Measurements from ENCODE around the gene ENTPD2. TPM values are rescaled to one million over a fixed set of nuclear protein-coding genes. Genes with fewer than 3 reads are reported as not detected.

ENTPD2 gene
- under 0.01 TPM in 1 of 2 replicates, not detected in the other for total RNA-seq

GRCh38 chr9:137053944-137054931 lies at the start of gene ENTPD2:
Gene ENTPD2 (minus strand): TSS chr9:137054061. CDS start chr9:137053997, 64 bp downstream.

DNA sequence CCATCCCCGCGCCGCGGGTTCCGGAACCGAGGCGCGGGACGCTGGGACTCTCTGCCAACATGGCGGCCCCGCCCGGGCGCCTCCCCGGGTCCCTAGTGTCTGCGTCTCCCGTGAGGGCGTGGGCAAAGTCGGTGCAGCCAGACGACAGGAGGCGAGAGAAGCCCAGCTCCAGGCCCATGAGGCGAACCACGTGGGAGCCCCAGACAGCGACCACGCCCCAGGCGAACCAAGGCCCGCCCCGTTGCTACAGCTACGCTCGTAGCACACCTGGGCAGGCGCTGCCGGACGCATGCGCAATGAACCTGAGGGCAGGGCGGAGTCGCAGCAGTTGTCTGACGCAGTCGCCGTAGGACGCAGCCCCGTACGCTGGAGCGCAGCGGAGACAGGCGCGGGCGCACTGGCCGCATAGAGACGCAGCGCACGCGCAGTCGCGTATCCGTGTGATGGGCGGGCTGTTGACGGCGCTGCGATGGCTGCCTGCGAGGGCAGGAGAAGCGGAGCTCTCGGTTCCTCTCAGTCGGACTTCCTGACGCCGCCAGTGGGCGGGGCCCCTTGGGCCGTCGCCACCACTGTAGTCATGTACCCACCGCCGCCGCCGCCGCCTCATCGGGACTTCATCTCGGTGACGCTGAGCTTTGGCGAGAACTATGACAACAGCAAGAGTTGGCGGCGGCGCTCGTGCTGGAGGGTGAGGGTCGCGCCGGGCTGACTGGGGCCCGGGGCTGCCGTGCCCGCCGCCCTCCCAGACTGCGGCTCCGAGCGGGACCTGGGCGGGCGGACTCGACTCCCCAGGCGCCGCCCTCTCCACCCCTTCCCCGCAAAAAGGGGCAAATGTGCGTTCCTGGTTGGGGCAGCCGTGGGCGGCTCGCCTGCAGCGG lies 32.9 kb upstream of the ENTPD2 start, which contains the start of gene MAN1B1:
MAN1B1 (plus strand) TSS at position 455 of the 878 bp plus-strand sequence; CDS start at position 470, 15 bp downstream.

DNA sequence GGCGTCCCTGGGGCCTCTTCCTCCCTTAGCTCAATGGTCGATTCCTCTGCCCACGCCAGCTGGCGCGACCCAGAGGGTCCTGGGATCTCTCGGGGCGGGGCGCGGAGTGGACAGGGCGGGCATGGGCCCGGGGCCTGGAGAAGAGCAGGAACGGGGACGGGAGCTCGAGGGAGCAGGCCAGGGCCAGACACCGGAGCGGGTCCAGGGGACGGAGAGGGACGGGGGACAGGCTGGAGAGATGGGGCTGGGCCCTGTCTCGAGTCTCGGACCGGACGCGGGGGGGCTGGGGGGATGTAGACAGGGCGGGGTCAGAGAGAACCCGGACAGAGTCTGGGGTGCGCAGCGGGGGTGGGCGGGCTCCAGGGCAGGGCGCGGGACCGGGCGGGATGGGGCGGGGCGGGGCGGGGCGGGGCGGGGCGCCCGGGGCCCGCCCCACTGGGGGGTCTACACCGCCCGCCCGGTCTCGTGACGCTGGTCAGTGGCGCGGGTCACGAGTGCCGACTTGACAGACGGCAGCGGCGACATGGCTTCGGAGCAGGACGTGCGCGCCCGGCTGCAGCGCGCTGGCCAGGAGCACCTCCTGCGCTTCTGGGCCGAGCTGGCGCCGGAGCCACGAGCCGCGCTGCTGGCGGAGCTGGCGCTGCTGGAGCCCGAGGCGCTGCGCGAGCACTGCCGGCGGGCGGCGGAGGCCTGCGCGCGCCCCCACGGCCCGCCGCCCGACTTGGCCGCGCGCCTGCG lies 23.3 kb upstream of the ENTPD2 start, which contains the start of gene UAP1L1:
UAP1L1 (plus strand) TSS at position 508 of the 738 bp plus-strand sequence; CDS start at position 524, 16 bp downstream.

GRCh38 chr9:137070201-137070905 lies 16.5 kb upstream of the ENTPD2 start, which contains the start of gene SAPCD2:
Gene SAPCD2 (minus strand): TSS chr9:137070557. CDS start chr9:137070460, 97 bp downstream.

GRCh38 chr9:137046088-137046787 lies 7.6 kb downstream of the ENTPD2 start, which contains the start of gene NPDC1:
Gene NPDC1 (minus strand): TSS chr9:137046177. CDS start chr9:137045989, 188 bp downstream.

DNA sequence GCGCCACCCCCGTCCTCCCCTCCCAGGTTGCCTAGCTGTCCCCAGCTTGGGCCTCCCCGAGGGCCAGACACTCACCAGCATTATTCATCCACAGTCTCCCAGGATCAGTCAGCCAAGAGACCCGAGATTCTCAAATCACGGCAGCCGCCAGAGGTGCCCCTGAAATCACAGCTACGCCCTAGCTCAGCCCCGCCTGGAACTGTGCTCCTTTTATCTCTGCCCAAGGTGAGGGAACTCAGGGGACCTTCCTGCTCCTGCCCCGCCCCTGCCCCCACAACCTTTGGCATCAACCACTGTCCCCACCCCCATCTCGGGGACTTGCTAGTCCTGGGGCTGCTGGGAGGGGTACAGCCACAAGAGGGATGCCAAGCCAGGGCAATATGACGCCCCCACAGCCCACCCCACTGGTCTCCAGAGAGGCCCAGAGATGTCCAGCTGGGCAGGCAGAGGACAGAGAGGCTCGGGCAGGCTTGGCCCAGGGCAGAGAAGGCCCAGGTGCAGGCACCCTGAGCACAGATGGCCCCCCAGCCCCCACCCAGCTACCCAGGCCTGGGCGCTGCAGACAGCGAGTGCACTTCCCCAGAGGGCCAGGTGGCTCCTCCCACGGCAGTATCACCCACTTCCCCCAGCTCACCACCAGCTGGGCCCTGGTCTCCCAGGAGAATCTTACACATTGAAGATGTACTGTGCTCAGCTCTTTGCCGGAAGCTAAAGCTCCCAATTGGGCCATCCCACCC lies 21.8 kb downstream of the ENTPD2 start, which contains the start of gene FUT7:
FUT7 (minus strand) TSS at position 185 of the 737 bp plus-strand sequence; CDS start at position 88, 97 bp downstream.

GRCh38 chr9:137027369-137028262 lies 26.2 kb downstream of the ENTPD2 start, which contains the start of gene ABCA2:
Gene ABCA2 (minus strand): TSS chr9:137028237. CDS start chr9:137028140, 97 bp downstream.

Other genes starting within 250 kb of the ENTPD2 start
- 54.9 and 57.4 TPM in 2 replicates for gene RABL6, start 246.1 kb downstream of the ENTPD2 start, total RNA-seq
- 0.95 and 1.5 TPM in 2 replicates for gene AJM1, start 211.6 kb downstream of the ENTPD2 start, total RNA-seq
- 177 and 292 TPM in 2 replicates for gene PHPT1, start 204.7 kb downstream of the ENTPD2 start, total RNA-seq
- gene MAMDC4, start 201.7 kb downstream of the ENTPD2 start, total RNA-seq: 0.32 and 1.1 TPM in 2 replicates
- 386 and 552 TPM in 2 replicates for gene EDF1, start 187.8 kb downstream of the ENTPD2 start, total RNA-seq
- gene TRAF2, start 167.5 kb downstream of the ENTPD2 start, total RNA-seq: 6.0 and 9.2 TPM in 2 replicates
- 107 and 184 TPM in 2 replicates for gene FBXW5, start 109.3 kb downstream of the ENTPD2 start, total RNA-seq
- 0.32 and 0.69 TPM in 2 replicates for gene C8G, start 108.8 kb downstream of the ENTPD2 start, total RNA-seq
- not detected in 2 replicates for gene LCN12, start 101.8 kb downstream of the ENTPD2 start, total RNA-seq
- gene PTGDS, start 76.6 kb downstream of the ENTPD2 start, total RNA-seq: 0.79 and 6.0 TPM in 2 replicates
- 0.16 and 0.34 TPM in 2 replicates for gene LCNL1, start 71.1 kb downstream of the ENTPD2 start, total RNA-seq
- gene PAXX, start 61.6 kb downstream of the ENTPD2 start, total RNA-seq: 5.8 and 8.5 TPM in 2 replicates
- 6.8 and 8.2 TPM in 2 replicates for gene CLIC3, start 57.5 kb downstream of the ENTPD2 start, total RNA-seq
- gene ABCA2, start 25.8 kb downstream of the ENTPD2 start, total RNA-seq: 14.2 and 23.9 TPM in 2 replicates
- gene FUT7, start 22.0 kb downstream of the ENTPD2 start, total RNA-seq: not detected in 2 replicates
- 11.5 and 13.1 TPM in 2 replicates for gene NPDC1, start 7.9 kb downstream of the ENTPD2 start, total RNA-seq
- gene SAPCD2, start 16.5 kb upstream of the ENTPD2 start, total RNA-seq: 0.26 and 0.47 TPM in 2 replicates
- gene UAP1L1, start 23.5 kb upstream of the ENTPD2 start, total RNA-seq: 16.2 and 18.1 TPM in 2 replicates
- gene MAN1B1, start 32.9 kb upstream of the ENTPD2 start, total RNA-seq: 73.7 and 76.9 TPM in 2 replicates
- 67.8 and 115 TPM in 2 replicates for gene DPP7, start 60.7 kb upstream of the ENTPD2 start, total RNA-seq
- under 0.01 TPM in 1 of 2 replicates, not detected in the other for gene GRIN1, start 85.1 kb upstream of the ENTPD2 start, total RNA-seq
- gene LRRC26, start 116.0 kb upstream of the ENTPD2 start, total RNA-seq: not detected in 2 replicates
- gene TMEM210, start 118.0 kb upstream of the ENTPD2 start, total RNA-seq: not detected in 2 replicates
- 27.1 and 29.3 TPM in 2 replicates for gene ANAPC2, start 134.5 kb upstream of the ENTPD2 start, total RNA-seq
- 58.4 and 64.2 TPM in 2 replicates for gene SSNA1, start 134.6 kb upstream of the ENTPD2 start, total RNA-seq
- 3.9 and 5.4 TPM in 2 replicates for gene TPRN, start 146.7 kb upstream of the ENTPD2 start, total RNA-seq
- 26.8 and 30.9 TPM in 2 replicates for gene TMEM203, start 151.6 kb upstream of the ENTPD2 start, total RNA-seq
- gene NDOR1, start 151.6 kb upstream of the ENTPD2 start, total RNA-seq: 2.2 and 2.3 TPM in 2 replicates
- gene RNF208, start 168.2 kb upstream of the ENTPD2 start, total RNA-seq: 0.09 and 0.16 TPM in 2 replicates
- 0.17 and 0.63 TPM in 2 replicates for gene CYSRT1, start 171.1 kb upstream of the ENTPD2 start, total RNA-seq
- 0.09 TPM in 1 of 2 replicates, not detected in the other for gene RNF224, start 173.4 kb upstream of the ENTPD2 start, total RNA-seq
- not detected in 2 replicates for gene SLC34A3, start 176.8 kb upstream of the ENTPD2 start, total RNA-seq
- 84.7 and 125 TPM in 2 replicates for gene TUBB4B, start 187.2 kb upstream of the ENTPD2 start, total RNA-seq
- gene STPG3, start 197.2 kb upstream of the ENTPD2 start, total RNA-seq: 0.16 TPM in 1 of 2 replicates, not detected in the other
- 39.2 and 49.2 TPM in 2 replicates for gene NELFB, start 201.3 kb upstream of the ENTPD2 start, total RNA-seq
- gene TOR4A, start 223.7 kb upstream of the ENTPD2 start, total RNA-seq: 5.8 and 11.5 TPM in 2 replicates
- gene NRARP, start 248.2 kb upstream of the ENTPD2 start, total RNA-seq: 0.09 and 0.16 TPM in 2 replicates